MM.1S (cell line): ENCODE results near the gene RPL18.

Experiments
- EZH2 ChIP-seq: fragments of 300-600 bp; sonication (generic); optimal IDR thresholded peaks from 2 replicates; pipeline ENCODE3; 2017; ENCODE audit warnings: low read depth, mild to moderate bottlenecking, antibody characterized with exemption, low read length, mixed read lengths
- EZH2phosphoT487 ChIP-seq: fragments of 300-600 bp; sonication (generic); IDR thresholded peaks from 2 replicates; pipeline ENCODE4 v1.6.1; 2018; ENCODE audit warnings: antibody characterized with exemption, low read length
- TF ChIP-seq, protein P1 (sequence below): fragments of 300-600 bp; sonication (generic); IDR thresholded peaks from 2 replicates; pipeline ENCODE4 v1.5.1; 2016; ENCODE audit warnings: antibody characterized with exemption, low read length, mixed read lengths

DNA sequence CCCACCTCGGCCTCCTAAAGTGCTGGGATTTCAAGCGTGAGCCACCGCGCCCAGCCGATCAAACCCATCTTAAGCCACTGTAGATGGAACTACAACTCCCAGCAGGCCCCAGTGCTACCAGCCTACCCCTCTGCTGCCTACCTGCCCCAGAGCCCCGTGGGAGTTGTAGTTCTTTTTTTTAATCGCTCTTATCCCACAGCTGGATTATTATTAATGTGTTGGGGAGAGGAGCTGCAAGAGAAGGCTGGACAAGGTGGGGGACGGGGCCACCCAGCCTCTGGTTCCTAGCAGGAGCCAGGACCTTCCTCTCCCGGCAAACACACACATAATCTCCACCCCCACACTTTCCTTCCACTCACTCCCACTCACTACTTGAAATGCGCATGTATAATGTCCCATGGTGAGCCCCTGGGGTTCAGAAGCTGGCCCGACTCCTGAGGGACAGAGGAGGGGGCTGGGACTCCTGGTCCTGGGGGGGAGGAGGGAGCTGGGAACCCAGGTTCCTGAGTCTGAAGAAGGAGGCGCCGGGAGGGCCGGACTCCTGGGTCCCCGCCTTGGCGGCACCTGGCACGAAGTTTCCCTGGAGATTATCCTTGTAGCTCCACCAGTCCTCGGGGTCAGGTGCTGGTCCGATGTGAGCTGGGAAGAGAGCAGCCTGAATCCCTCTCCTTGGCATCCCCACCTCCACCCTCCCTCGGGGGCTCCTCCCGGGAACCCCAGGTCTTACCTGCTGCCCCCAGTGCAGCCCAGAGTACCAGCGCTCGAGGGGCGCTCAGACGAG, 26.1 kb upstream of the RPL18 start:
- TF ChIP-seq EZH2 (no peak), EZH2phosphoT487 (no peak)
- TF ChIP-seq, protein P1, sequence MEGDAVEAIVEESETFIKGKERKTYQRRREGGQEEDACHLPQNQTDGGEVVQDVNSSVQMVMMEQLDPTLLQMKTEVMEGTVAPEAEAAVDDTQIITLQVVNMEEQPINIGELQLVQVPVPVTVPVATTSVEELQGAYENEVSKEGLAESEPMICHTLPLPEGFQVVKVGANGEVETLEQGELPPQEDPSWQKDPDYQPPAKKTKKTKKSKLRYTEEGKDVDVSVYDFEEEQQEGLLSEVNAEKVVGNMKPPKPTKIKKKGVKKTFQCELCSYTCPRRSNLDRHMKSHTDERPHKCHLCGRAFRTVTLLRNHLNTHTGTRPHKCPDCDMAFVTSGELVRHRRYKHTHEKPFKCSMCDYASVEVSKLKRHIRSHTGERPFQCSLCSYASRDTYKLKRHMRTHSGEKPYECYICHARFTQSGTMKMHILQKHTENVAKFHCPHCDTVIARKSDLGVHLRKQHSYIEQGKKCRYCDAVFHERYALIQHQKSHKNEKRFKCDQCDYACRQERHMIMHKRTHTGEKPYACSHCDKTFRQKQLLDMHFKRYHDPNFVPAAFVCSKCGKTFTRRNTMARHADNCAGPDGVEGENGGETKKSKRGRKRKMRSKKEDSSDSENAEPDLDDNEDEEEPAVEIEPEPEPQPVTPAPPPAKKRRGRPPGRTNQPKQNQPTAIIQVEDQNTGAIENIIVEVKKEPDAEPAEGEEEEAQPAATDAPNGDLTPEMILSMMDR = no peak
